Chondrocyte (in vitro differentiated cells): ENCODE measurements around the gene OSBPL1A. TPM values are rescaled to one million over a fixed set of nuclear protein-coding genes. Genes with fewer than 3 reads are reported as not detected.

ENCODE experiments used
- DNase-seq: peaks from one replicate; pipeline ENCODE4 v3.0.0; 2021; ENCODE audit warnings: mixed read lengths, low spot score
- H3K27ac Mint-ChIP-seq: one replicate; pipeline ENCODE4 v1.8.0; 2021; ENCODE audit warnings: mild to moderate bottlenecking, moderate library complexity, mixed read lengths; ENCODE audit not compliant: unreplicated experiment
- H3K27me3 Mint-ChIP-seq: 2 replicates; pipeline ENCODE4 v1.8.0; 2021; ENCODE audit warnings: low read depth, mixed read lengths
- H3K36me3 Mint-ChIP-seq: 2 replicates; pipeline ENCODE4 v1.8.0; 2021; ENCODE audit warnings: low read depth, mixed read lengths
- H3K4me1 Mint-ChIP-seq: 2 replicates; pipeline ENCODE4 v1.8.0; 2021; ENCODE audit warnings: low read depth, mild to moderate bottlenecking, mixed read lengths
- H3K4me3 Mint-ChIP-seq: one replicate; pipeline ENCODE4 v1.8.0; 2021; ENCODE audit warnings: mild to moderate bottlenecking, moderate library complexity, mixed read lengths; ENCODE audit not compliant: unreplicated experiment
- H3K9me3 Mint-ChIP-seq: 2 replicates; pipeline ENCODE4 v1.8.0; 2021; ENCODE audit warnings: low read depth, mixed read lengths
- CTCF ChIP-seq: fragments of 200-600 bp; sonication (generic); IDR thresholded peaks from 2 replicates; pipeline ENCODE4 v1.5.0; 2021; ENCODE audit warnings: antibody characterized with exemption, mild to moderate bottlenecking, moderate library complexity
- total RNA-seq: library from RNA; stranded (reverse); gene quantifications from 3 replicates; pipeline ENCODE4 v1.2.1, GENCODE V29; 2021

The OSBPL1A gene
- total RNA-seq, 1 donor from 2014 or later = 33.3 TPM

GRCh38 chr18:24346254-24346653, 51.4 kb downstream of the OSBPL1A start:
- no peak for TF ChIP-seq CTCF
- peaks cover 6% of the 10 kb centered on the region for H3K9me3 Mint-ChIP-seq
- peaks cover 18% of the 10 kb centered on the region for H3K4me1 Mint-ChIP-seq
- DNase-seq = no peak
- peaks cover 1% of the 10 kb centered on the region for H3K36me3 Mint-ChIP-seq
- H3K27ac Mint-ChIP-seq = peak overlapping the region; percentile 28
- H3K4me3 Mint-ChIP-seq = no peak overlapping the region
- no peaks in the 10 kb centered on the region for H3K27me3 Mint-ChIP-seq

GRCh38 chr18:24344509-24344908, 53.1 kb downstream of the OSBPL1A start:
- Mint-ChIP-seq H3K36me3 (peaks cover 1% of the 10 kb centered on the region), H3K27me3 (no peaks in the 10 kb centered on the region), H3K9me3 (peaks cover 6% of the 10 kb centered on the region), H3K4me3 (no peak overlapping the region), H3K27ac (no peak overlapping the region), H3K4me1 (peaks cover 19% of the 10 kb centered on the region)
- DNase-seq = no peak
- TF ChIP-seq CTCF = no peak

- peaks cover 6% of the 10 kb centered on the region for H3K9me3 Mint-ChIP-seq
- no peak overlapping the region for H3K27ac Mint-ChIP-seq
- peaks cover 1% of the 10 kb centered on the region for H3K36me3 Mint-ChIP-seq
- no peak overlapping the region for H3K4me3 Mint-ChIP-seq
- no peak for DNase-seq
- no peaks in the 10 kb centered on the region for H3K27me3 Mint-ChIP-seq
- peaks cover 19% of the 10 kb centered on the region for H3K4me1 Mint-ChIP-seq
- TF ChIP-seq CTCF = no peak
Observed at GRCh38 chr18:24342347-24342746, 55.3 kb downstream of the OSBPL1A start.

- no peaks in the 10 kb centered on the region for H3K27me3 Mint-ChIP-seq
- no peak for TF ChIP-seq CTCF
- H3K27ac Mint-ChIP-seq = no peak overlapping the region
- no peak for DNase-seq
- H3K9me3 Mint-ChIP-seq = peaks cover 6% of the 10 kb centered on the region
- no peak overlapping the region for H3K4me3 Mint-ChIP-seq
- H3K4me1 Mint-ChIP-seq = peaks cover 18% of the 10 kb centered on the region
- peaks cover 1% of the 10 kb centered on the region for H3K36me3 Mint-ChIP-seq
Observed at GRCh38 chr18:24341361-24341760, 56.3 kb downstream of the OSBPL1A start.

GRCh38 chr18:24333084-24333483, 64.5 kb downstream of the OSBPL1A start:
- Mint-ChIP-seq H3K9me3 (no peaks in the 10 kb centered on the region), H3K27ac (no peak overlapping the region), H3K36me3 (peaks cover 6% of the 10 kb centered on the region), H3K4me3 (no peak overlapping the region), H3K4me1 (no peaks in the 10 kb centered on the region), H3K27me3 (no peaks in the 10 kb centered on the region)
- TF ChIP-seq CTCF = no peak
- no peak for DNase-seq
